ENCODE data around the gene DLG2.

DNA sequence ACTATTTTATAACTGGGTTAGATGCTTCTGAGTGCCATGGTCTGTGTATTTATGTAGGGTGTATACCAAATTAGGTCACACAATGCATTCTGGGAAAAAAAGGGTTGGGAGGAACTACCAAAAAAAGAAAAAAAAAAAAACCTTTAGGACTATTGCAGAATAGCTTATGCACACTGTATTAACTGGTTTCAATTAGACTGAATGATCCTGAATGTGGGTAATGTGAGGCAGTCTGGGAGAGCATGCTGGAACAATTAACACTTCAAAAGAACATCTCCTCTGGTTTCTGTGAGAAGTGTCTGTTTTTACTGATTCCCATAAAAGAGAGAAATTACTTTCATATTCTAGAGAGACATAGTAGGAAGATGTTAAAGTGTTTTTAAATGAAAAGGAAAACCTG, 521.3 kb downstream of the DLG2 start:
- TF ChIP-seq, protein P1, sequence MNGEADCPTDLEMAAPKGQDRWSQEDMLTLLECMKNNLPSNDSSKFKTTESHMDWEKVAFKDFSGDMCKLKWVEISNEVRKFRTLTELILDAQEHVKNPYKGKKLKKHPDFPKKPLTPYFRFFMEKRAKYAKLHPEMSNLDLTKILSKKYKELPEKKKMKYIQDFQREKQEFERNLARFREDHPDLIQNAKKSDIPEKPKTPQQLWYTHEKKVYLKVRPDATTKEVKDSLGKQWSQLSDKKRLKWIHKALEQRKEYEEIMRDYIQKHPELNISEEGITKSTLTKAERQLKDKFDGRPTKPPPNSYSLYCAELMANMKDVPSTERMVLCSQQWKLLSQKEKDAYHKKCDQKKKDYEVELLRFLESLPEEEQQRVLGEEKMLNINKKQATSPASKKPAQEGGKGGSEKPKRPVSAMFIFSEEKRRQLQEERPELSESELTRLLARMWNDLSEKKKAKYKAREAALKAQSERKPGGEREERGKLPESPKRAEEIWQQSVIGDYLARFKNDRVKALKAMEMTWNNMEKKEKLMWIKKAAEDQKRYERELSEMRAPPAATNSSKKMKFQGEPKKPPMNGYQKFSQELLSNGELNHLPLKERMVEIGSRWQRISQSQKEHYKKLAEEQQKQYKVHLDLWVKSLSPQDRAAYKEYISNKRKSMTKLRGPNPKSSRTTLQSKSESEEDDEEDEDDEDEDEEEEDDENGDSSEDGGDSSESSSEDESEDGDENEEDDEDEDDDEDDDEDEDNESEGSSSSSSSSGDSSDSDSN (IDR thresholded peaks at IDR 0.05; ENCODE audit: borderline replicate concordance in 1 of 2, low read depth in 2 of 2, low read length in 2 of 2), result no peak
- TF ChIP-seq, protein P2, sequence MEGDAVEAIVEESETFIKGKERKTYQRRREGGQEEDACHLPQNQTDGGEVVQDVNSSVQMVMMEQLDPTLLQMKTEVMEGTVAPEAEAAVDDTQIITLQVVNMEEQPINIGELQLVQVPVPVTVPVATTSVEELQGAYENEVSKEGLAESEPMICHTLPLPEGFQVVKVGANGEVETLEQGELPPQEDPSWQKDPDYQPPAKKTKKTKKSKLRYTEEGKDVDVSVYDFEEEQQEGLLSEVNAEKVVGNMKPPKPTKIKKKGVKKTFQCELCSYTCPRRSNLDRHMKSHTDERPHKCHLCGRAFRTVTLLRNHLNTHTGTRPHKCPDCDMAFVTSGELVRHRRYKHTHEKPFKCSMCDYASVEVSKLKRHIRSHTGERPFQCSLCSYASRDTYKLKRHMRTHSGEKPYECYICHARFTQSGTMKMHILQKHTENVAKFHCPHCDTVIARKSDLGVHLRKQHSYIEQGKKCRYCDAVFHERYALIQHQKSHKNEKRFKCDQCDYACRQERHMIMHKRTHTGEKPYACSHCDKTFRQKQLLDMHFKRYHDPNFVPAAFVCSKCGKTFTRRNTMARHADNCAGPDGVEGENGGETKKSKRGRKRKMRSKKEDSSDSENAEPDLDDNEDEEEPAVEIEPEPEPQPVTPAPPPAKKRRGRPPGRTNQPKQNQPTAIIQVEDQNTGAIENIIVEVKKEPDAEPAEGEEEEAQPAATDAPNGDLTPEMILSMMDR (IDR thresholded peaks at IDR 0.05 in 2 of 3, conservative IDR thresholded peaks at IDR 0.05 in 1 of 3; ENCODE audit: insufficient read depth in 2 of 3, low read depth in 1 of 3, low read length in 3 of 3), result no peak
- TF ChIP-seq E2F3 (CRISPR knock-in tag; IDR thresholded peaks at IDR 0.05), result no peak
- no peak for TF ChIP-seq EZH2 (IDR thresholded peaks at IDR 0.05; ENCODE audit: borderline replicate concordance, low read depth, low read length)
- TF ChIP-seq, protein P3, sequence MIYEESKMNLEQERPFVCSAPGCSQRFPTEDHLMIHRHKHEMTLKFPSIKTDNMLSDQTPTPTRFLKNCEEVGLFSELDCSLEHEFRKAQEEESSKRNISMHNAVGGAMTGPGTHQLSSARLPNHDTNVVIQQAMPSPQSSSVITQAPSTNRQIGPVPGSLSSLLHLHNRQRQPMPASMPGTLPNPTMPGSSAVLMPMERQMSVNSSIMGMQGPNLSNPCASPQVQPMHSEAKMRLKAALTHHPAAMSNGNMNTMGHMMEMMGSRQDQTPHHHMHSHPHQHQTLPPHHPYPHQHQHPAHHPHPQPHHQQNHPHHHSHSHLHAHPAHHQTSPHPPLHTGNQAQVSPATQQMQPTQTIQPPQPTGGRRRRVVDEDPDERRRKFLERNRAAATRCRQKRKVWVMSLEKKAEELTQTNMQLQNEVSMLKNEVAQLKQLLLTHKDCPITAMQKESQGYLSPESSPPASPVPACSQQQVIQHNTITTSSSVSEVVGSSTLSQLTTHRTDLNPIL (CRISPR knock-in tag; IDR thresholded peaks at IDR 0.05), result no peak
- no peak for TF ChIP-seq EP300 (IDR thresholded peaks at IDR 0.05; ENCODE audit: low read length)
- TF ChIP-seq, protein P4, sequence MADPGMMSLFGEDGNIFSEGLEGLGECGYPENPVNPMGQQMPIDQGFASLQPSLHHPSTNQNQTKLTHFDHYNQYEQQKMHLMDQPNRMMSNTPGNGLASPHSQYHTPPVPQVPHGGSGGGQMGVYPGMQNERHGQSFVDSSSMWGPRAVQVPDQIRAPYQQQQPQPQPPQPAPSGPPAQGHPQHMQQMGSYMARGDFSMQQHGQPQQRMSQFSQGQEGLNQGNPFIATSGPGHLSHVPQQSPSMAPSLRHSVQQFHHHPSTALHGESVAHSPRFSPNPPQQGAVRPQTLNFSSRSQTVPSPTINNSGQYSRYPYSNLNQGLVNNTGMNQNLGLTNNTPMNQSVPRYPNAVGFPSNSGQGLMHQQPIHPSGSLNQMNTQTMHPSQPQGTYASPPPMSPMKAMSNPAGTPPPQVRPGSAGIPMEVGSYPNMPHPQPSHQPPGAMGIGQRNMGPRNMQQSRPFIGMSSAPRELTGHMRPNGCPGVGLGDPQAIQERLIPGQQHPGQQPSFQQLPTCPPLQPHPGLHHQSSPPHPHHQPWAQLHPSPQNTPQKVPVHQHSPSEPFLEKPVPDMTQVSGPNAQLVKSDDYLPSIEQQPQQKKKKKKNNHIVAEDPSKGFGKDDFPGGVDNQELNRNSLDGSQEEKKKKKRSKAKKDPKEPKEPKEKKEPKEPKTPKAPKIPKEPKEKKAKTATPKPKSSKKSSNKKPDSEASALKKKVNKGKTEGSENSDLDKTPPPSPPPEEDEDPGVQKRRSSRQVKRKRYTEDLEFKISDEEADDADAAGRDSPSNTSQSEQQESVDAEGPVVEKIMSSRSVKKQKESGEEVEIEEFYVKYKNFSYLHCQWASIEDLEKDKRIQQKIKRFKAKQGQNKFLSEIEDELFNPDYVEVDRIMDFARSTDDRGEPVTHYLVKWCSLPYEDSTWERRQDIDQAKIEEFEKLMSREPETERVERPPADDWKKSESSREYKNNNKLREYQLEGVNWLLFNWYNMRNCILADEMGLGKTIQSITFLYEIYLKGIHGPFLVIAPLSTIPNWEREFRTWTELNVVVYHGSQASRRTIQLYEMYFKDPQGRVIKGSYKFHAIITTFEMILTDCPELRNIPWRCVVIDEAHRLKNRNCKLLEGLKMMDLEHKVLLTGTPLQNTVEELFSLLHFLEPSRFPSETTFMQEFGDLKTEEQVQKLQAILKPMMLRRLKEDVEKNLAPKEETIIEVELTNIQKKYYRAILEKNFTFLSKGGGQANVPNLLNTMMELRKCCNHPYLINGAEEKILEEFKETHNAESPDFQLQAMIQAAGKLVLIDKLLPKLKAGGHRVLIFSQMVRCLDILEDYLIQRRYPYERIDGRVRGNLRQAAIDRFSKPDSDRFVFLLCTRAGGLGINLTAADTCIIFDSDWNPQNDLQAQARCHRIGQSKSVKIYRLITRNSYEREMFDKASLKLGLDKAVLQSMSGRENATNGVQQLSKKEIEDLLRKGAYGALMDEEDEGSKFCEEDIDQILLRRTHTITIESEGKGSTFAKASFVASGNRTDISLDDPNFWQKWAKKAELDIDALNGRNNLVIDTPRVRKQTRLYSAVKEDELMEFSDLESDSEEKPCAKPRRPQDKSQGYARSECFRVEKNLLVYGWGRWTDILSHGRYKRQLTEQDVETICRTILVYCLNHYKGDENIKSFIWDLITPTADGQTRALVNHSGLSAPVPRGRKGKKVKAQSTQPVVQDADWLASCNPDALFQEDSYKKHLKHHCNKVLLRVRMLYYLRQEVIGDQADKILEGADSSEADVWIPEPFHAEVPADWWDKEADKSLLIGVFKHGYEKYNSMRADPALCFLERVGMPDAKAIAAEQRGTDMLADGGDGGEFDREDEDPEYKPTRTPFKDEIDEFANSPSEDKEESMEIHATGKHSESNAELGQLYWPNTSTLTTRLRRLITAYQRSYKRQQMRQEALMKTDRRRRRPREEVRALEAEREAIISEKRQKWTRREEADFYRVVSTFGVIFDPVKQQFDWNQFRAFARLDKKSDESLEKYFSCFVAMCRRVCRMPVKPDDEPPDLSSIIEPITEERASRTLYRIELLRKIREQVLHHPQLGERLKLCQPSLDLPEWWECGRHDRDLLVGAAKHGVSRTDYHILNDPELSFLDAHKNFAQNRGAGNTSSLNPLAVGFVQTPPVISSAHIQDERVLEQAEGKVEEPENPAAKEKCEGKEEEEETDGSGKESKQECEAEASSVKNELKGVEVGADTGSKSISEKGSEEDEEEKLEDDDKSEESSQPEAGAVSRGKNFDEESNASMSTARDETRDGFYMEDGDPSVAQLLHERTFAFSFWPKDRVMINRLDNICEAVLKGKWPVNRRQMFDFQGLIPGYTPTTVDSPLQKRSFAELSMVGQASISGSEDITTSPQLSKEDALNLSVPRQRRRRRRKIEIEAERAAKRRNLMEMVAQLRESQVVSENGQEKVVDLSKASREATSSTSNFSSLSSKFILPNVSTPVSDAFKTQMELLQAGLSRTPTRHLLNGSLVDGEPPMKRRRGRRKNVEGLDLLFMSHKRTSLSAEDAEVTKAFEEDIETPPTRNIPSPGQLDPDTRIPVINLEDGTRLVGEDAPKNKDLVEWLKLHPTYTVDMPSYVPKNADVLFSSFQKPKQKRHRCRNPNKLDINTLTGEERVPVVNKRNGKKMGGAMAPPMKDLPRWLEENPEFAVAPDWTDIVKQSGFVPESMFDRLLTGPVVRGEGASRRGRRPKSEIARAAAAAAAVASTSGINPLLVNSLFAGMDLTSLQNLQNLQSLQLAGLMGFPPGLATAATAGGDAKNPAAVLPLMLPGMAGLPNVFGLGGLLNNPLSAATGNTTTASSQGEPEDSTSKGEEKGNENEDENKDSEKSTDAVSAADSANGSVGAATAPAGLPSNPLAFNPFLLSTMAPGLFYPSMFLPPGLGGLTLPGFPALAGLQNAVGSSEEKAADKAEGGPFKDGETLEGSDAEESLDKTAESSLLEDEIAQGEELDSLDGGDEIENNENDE (IDR thresholded peaks at IDR 0.05; ENCODE audit: low read depth, low read length), result no peak
- TF ChIP-seq, protein P5, sequence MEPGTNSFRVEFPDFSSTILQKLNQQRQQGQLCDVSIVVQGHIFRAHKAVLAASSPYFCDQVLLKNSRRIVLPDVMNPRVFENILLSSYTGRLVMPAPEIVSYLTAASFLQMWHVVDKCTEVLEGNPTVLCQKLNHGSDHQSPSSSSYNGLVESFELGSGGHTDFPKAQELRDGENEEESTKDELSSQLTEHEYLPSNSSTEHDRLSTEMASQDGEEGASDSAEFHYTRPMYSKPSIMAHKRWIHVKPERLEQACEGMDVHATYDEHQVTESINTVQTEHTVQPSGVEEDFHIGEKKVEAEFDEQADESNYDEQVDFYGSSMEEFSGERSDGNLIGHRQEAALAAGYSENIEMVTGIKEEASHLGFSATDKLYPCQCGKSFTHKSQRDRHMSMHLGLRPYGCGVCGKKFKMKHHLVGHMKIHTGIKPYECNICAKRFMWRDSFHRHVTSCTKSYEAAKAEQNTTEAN (CRISPR knock-in tag; IDR thresholded peaks at IDR 0.05), result no peak
- no peak for TF ChIP-seq MXI1 (IDR thresholded peaks at IDR 0.05; ENCODE audit: low read depth, low read length)
- TF ChIP-seq MEF2A (IDR thresholded peaks at IDR 0.05; ENCODE audit: control insufficient read depth, low read depth, low read length), result no peak
- TF ChIP-seq POLR2A (conservative IDR thresholded peaks at IDR 0.05), result no peak
- TF ChIP-seq SMC3 (conservative IDR thresholded peaks at IDR 0.05; ENCODE audit: insufficient read depth, low read depth, low read length), result no peak
- no peak for TF ChIP-seq BDP1 (IDR thresholded peaks at IDR 0.05; ENCODE audit: insufficient read depth, insufficient read length)
- no peak for TF ChIP-seq CBX5 (IDR thresholded peaks at IDR 0.05; ENCODE audit: borderline replicate concordance, low read depth)

All from K562 (cell line).